Right ventricle myocardium inferior (tissue), 1 donor: Measurements from ENCODE around the gene PCDH9. TPM values are rescaled to one million over a fixed set of nuclear protein-coding genes. Genes with fewer than 3 reads are reported as not detected.
A peak's percentile ranks its signal among the peaks of the same experiment; 100 is the strongest.
"Not testable (repeated sequence)": the region's sequence is repeated elsewhere in the genome, so short reads cannot be mapped to it uniquely, and the experiment has no call there.

Source experiments
- ATAC-seq: fragments of 200-7000 bp; cut with Tn5 transposase; one replicate; pipeline ENCODE4 v1.9.1; 2020; ENCODE audit warnings: mild to moderate bottlenecking, moderate library complexity
- DNase-seq: peaks from one replicate; pipeline ENCODE4 v3.0.0; 2021; ENCODE audit errors: missing footprints
- intact Hi-C: fragments of 100-400 bp; cut with DNase I; formaldehyde crosslinking; loops from one replicate; pipeline ENCODE4 v1.11.0; 2022
- total RNA-seq: library from RNA; stranded (reverse); fragmentation: NEBNext Ultra II Directional; extraction: Animal tissue kit (Norgen Biotek cat#: 25700); gene quantifications from one replicate; pipeline ENCODE4 v1.2.1, GENCODE V29; 2021
- donor health status: DM: no; HTN: yes; CAD: no; lungs with severe emphysema.

Gene PCDH9
- total RNA-seq, 1 donor from 2014 or later = 9.9 TPM

DNA sequence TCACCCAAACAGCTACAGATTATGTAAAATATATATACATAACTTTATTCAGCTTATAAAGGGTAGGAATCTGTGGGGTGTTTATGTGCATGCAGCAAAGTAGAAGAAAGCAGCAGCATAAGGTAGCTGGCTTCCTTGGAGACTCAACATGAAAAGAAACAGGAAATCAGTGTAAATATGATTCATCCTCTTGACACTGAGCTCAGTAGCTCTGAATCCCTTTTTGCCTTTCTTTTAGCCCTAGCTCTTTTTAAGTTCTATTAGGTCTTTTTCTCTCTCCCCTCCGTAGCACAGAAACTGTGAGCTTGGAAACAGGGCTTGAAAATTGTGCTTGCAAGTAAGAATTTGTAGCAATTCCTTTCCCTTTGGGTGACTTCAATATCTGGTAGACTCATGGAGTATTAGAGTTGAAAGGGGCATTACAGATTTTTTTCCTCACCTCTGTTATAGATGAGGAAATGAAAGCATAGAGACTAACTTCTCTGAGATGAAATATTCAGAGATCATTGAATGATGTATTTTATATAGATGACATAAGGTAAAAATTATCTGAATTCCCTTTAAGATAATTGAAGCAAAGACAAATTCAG is 314.4 kb downstream of the PCDH9 start:
- intact Hi-C loops = no loop called here
- ATAC-seq = no peak
- DNase-seq = no peak

DNA sequence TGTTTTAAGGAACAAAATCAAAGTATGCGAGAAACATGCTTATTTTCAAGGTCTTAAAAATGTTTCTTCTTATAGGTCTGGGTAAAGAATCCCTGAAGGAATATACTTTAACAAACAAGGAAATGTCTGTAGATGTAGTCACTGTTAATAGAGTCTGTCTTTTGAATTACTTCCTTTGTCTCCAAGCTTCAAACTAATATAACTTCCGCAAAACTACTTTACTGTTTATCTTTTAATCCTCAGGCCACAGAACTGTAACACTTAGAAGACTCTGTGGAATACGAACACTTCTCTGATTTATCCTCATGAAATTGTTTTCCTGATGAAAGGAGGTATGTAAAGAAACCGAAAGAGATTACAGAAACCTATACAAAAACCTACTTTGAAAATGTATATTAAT is 316.0 kb downstream of the PCDH9 start:
- intact Hi-C loops = no loop called here
- ATAC-seq (no peak), DNase-seq (no peak)

DNA sequence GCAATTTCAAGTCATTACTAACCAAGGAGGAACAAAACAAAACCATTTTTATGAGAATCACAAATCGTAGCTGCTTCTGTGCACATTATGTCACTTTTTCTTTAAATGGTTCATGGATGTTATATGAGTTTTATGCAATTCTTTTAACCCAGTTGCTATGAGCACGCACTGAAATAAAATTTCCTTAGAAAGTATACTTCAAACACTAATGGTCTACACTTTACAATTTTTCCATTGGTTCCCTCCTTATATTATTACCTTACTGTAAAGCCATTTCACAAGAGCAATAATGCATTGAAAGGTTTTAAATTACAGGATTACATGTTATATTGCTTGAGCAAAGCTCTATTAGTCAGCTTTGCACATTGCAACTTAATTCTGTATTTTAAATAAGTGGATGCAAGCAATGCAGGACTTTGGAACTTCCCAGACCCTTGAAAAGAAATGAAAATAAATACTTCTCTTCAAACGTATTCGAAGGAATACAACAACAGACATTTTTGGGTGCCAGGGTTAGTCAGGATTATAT is 318.7 kb downstream of the PCDH9 start:
- no peak for ATAC-seq
- no peak for DNase-seq

DNA sequence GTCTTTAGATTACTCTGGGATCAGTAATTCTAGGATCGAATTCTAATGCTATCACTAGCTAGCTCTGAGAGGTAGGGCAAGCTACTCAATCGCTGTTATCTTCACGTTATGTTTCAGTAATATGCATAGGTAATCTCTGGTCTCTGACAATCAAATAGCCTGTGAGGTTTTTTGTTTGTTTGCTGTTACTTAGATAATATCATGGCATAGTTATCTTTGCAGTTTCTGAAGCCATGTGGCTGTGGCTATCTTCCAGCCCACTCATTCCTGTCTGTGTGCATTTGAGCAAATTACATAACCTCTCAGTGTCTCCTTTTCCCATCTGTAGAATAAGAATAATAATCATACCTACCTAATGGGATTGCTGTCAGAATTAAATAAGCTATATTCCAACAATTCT is 330.2 kb downstream of the PCDH9 start:
- ATAC-seq (no peak), DNase-seq (no peak)
- intact Hi-C loops = no loop called here

More for the DNA sequence above, 318.7 kb downstream of the PCDH9 start:
- intact Hi-C loops = no loop called here

DNA sequence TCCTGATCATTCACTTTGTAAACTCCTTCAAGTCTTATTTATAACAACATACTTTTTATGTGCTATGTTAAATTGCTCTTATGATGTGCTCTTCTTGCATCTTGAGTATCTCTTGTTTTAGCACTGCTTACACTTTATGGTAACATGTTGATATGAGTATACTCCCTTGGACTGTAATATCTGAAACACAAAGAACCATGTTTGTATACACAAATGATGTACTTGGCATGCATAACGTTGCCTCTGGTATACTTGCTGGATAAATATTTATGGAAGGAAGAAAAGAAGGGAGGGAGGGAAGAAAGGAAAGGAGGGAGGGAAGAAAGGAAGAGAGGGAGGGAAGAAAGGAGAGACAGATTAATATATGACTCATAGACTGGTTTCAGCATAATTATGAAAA is 333.2 kb downstream of the PCDH9 start:
- DNase-seq = no peak
- no peak for ATAC-seq
- intact Hi-C loops = no loop called here

DNA sequence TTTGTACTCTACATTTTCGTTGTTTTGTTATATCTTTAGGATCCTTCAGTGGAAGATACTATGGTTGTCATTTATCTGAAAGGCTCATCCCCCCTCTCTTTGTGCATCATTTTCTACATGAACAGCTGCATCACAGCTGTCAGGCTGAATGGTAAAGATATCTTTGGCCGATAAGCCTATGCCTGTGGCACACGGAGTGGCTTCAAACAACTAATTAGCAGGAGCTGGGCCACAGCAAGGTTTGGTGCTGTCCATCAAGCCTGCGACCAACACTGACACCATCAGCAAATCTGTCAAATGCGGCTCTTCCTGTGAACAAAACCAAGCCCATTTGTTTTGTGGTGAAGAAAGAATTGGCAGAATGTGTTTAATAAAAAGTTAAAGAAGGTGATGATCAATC is 334.4 kb downstream of the PCDH9 start:
- DNase-seq (no peak), ATAC-seq (no peak)
- intact Hi-C loops = no loop called here

DNA sequence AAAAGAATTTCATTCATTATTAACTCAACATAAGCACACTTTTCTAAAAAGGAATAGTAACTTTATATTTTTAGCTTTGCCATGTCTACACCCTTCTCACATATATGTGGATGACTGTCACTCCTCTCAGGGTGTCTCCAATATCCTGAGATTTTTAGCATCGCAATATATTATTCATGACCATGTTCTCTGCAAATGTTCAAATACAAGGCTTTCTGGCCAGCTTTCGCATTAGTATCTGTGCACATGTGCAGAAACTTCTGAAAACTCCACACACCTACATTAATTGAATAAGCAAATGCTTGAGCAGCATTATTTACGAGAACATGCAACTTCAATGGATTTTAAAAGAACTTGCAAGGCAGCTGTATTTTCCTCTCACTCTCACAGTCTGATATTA is 334.8 kb downstream of the PCDH9 start:
- intact Hi-C loops = no loop called here
- DNase-seq (no peak), ATAC-seq (no peak)

DNA sequence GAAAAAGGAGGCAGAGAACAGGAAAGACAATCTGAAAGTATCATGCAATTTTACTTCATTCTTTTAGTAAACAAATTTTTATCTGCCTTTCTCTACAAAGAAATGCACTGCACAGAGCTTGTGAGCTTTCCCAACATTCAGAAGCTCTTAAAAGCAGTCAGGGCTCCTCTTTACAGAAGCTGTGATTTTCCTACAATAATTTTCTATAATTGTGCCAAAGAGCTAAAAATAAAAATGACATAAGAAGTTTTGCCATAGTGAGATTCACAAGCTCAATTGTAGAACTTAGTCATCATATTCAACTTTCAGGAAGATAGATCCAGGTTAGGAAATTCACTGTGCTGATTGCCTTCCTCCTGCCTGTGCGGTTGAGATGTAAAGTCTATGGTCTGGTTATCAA is 341.4 kb downstream of the PCDH9 start:
- intact Hi-C loops = no loop called here
- ATAC-seq = no peak
- DNase-seq = no peak

DNA sequence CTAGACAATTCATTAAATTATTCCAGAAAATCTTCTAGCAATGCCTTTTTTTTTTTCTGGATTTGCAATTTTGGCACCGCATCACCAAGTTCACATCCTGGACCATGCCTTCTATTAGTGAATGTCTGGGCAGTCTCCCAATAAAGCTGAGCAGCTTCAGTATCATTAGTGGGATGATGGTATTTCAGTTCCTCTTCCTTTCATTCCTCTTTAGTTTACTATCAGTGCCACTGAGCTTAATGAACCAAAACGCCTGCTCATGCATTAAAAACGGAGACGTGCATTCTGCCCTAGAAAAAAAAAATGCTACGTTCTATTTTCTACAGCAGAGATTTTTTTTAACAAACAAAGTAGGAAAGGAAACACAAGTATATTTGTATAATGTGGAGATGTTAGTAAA is 343.0 kb downstream of the PCDH9 start:
- ATAC-seq = peak; percentile 39
- no peak for DNase-seq
- intact Hi-C loops = no loop called here

DNA sequence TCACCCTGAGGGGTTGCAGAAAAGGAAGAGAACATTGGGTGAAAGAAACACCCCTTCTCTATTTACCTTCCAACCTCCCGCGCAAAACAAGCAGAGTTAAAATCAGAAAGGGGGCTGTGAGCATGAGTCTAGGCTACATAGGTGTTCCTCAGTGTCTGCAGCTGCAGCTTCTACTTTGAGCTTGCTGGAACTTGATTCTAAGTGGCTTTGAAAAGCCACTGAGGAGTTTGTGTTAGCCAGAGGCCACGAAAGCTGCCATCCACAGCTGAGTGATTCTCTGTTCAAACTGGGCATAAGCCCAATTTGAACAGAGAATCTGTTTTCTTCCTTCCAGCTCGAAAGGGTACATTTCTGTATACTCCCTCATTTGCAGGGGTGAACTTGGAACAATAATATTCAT is 343.9 kb downstream of the PCDH9 start:
- intact Hi-C loops = no loop called here
- no peak for DNase-seq

DNA sequence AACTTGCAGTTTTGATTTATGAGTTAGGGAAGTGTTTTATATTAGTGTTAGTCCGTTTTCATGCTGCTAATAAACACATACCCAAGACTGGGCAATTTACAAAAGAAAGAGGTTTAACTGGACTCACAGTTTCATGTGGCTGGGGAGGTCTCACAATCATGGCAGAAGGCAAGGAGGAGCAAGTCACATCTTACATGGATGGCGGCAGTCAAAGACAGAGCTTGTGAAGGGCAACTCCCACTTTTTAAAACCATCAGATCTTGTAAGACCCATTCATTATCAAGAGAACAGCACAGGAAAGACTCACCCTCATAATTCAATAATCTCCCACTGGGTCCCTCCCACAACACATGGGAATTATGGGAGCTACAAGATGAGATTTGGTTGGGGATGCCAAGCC is 349.0 kb downstream of the PCDH9 start:
- ATAC-seq, DNase-seq, intact Hi-C loops: not testable (repeated sequence)

More for the DNA sequence above, 343.9 kb downstream of the PCDH9 start:
- no peak for ATAC-seq

DNA sequence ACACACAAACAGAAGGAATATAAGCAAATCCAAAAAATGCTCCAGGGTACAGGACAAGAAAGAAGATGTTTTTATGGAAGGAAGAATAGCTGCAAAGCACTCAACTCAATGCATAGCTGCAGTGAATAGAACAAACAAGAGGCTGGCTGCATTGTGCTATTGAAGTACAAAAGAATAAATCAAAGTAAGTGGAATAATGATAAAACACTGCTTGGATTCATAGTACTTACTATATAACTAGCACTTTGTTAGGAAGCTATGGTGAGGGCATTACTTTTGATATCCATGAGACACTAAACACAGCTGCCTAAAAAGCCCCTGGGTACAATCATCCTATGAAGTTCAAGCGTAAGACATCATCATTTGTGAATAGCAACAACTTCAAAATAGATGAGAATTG is 350.1 kb downstream of the PCDH9 start:
- ATAC-seq = no peak
- no peak for DNase-seq
- intact Hi-C loops = no loop called here

DNA sequence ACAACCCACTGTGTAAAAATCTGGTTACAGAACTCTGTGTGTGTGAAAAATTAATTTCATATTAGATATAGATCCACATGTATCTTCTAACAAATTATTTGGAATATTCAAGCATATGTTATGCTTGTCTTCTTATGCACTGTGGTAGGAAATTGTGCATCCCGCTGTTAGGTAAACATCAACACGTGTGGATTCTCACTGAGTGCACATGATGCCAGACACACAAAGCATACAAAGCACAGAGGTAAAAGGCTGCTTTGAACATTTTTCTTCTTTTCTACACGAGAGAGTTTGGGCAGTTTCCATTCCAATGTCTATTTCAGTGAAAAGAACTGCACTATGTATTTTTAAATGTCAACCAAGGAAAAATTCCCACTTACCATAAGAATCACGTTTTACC is 354.9 kb downstream of the PCDH9 start:
- no peak for ATAC-seq
- no peak for DNase-seq
- intact Hi-C loops = no loop called here

DNA sequence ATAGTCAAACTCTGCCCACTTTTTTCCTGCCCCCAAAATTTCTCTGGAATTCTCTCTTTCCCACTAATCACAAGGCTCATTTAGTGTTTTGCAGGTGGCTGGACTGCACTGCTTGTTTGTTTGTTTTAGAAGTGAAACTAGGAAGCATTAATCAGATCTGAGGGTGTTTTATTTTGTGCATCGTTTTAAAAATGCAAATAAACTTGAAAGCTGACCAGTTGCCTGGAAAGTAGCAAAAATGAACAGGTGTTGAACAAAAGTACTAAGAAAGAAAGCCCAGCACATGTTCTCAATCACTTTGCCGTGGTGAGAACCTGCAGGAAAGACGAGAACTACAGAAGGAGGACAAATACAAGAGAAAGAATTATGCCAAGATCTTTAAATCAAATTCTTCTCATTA is 365.5 kb downstream of the PCDH9 start:
- intact Hi-C loops = no loop called here
- DNase-seq (no peak), ATAC-seq (no peak)

DNA sequence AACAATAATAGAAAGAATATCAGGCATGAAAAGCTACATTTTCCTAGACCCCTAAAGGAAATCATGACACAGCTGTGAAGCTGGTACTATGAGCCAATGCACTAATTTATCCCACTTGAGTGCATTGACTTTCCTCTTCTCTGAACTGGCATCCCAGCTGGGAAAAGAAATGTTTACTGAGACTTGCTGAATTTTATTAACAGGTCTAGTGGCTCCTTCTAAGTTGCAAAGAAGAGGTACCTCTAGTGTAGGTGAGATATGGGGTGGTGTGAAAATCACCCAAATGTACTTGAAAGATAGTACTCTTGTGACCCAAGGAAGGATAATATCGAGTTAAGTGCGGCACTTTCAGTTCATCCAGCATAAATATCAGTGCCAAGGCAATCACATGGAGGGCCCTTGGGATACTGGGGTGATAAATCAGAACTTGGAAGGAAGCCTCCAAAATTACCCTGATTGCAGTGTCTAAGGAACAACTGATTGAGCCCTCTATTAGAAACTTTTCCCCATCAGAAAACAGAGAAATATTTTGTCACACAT is 369.2 kb downstream of the PCDH9 start:
- DNase-seq (no peak), ATAC-seq (no peak)
- intact Hi-C loops = no loop called here

DNA sequence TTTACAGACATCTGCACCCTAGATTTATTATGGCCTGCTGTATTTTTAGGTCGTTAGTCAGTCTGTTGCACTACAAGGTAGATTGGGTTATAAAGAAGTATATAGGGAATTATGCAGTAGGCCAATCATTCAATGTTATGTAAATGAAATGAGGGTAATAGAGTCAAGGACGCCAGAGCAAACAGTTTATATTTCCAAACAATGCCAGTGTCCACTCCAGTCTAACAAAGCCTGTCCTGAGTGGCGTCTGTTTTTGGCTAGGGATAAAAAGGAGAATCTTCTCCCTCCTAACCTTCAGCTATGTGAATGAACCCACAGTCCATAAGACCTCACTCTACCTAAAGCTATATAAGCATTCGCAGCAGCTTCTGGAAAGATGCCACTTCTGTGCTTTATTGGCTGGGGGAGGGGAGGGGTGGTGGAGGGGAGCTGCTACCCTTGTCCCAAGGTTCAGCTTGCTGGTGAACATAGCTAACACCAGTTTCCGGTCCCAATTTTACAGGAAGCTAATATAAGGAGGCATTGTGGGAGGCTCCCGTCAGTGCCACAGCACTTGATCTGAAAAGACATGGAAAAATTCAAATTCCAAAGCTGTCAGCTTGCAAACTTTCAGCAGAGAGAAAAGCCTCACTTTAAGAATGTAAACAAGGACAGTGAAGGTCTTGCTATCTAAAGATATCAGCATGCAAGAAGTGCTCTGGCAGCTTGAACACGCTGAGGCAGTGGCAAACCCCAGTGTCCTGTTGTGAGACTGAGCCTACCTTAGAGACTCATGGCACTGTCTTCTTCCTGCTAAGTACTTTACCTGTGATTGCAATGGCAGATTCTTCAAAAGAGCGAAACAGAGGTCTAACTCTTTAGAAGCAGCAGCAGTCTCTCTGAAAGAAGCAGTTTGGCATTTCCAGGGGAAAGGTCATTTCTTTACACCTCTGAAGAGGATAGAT is 369.9 kb downstream of the PCDH9 start:
- intact Hi-C loops = no loop called here
- ATAC-seq (no peak), DNase-seq (no peak)

DNA sequence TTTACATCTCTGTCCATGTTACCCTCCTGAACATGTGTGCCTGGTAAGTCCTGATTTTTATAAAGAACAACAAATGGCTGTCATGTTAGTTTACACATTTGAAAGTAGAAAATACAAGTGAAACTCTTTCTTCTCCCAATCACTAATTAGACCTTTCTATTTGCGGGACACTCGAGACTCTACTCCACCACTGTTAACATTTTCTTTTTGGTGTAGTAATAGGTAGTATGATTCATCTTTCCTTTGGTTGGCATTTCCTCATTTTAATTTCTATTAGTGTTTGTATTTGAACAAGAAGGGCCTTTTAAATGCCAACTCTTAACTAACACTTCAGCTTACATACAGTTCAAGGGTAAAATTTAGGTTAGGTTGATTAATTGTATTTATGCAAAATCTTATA is 371.1 kb downstream of the PCDH9 start:
- DNase-seq (no peak), ATAC-seq (no peak)
- intact Hi-C loops = no loop called here

DNA sequence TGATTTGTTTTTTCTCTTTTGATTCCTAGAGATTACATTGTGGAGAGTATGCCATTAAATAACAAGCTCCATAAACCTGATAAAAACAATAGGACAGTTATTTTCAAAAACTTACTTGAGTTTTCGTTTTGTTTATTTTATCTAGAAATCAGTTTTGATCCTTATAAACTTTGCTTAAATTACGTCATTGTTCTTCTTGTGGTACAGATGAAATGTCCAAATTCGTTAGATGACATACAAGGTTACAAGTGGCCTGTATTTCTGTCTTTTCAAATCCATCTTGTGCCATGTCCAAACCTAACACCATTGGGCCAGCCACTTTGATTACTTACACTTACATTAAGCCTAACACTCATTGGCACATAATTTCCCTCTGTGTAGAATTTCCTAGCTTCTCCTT is 372.0 kb downstream of the PCDH9 start:
- ATAC-seq = no peak
- intact Hi-C loops = no loop called here
- no peak for DNase-seq

DNA sequence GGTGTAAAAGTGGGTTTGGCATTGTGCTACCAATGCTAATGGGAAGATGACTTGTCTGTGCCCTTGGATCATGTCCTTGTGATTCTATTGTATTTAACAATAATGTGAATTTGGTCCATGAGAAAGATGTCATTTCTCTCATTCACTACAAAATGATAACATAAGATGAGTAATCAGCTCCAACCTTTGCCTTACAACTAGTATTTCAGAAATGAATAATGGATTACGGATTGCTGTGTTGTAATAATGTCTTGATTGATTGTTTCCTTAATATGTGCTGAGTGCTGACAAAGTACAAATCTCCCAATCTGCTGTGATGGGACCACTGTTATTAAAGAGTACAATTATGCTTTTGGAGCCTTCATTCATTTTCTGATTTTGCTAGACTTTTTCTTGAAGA is 375.0 kb downstream of the PCDH9 start:
- DNase-seq = no peak
- no peak for ATAC-seq
- intact Hi-C loops = no loop called here

DNA sequence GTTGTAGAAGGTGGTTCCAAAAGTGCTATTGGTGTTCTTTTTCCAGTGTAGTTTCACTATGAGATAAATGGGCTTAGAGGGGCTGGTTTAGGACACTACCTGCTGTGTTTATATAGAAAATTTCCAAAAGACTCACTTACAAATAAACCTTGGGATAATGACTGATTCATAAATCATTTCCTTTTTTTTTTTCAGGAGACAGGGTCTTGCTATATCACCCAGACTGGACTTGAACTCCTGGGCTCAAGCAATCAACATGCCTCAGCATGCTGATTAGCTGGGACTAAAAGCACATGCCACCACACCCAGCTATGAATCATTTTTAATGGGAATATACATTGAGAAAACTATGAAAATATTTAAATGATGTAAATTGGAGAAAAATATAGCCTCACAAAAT is 376.6 kb downstream of the PCDH9 start:
- ATAC-seq (no peak), DNase-seq (no peak)
- intact Hi-C loops = no loop called here
